CD4-positive, alpha-beta T cell treated with Interferon alpha-2 for 1 hour (primary cell): Measurements from ENCODE around the gene KRTAP5-3.
A peak's percentile ranks its signal among the peaks of the same experiment; 100 is the strongest.
"Not testable (repeated sequence)": the region's sequence is repeated elsewhere in the genome, so short reads cannot be mapped to it uniquely, and the experiment has no call there.

Source experiments
- DNase-seq, 2 donors: peaks; one replicate each; pipeline ENCODE4 v3.0.0-alpha.2; 2020 to 2022

Gene KRTAP5-3

GRCh38 chr11:1608363-1608762, at the start of gene KRTAP5-3:
KRTAP5-3 (minus strand) TSS chr11:1608463; CDS start chr11:1608385, 78 bp downstream.
- DNase-seq, result no peak

GRCh38 chr11:1656670-1657069, 48.4 kb upstream of the KRTAP5-3 start:
- DNase-seq, result no peak

- no peak for DNase-seq
Measured at GRCh38 chr11:1656061-1656441, 47.8 kb upstream of the KRTAP5-3 start.

GRCh38 chr11:1655168-1656060, 47.2 kb upstream of the KRTAP5-3 start:
- DNase-seq, result no peak

GRCh38 chr11:1654388-1655167, 46.3 kb upstream of the KRTAP5-3 start:
- DNase-seq, result no peak

- no peak for DNase-seq
Measured at GRCh38 chr11:1653541-1654387, 45.5 kb upstream of the KRTAP5-3 start.

- peak; percentile 64 to 78 for DNase-seq
Measured at GRCh38 chr11:1652771-1653540, 44.7 kb upstream of the KRTAP5-3 start.

- no peak for DNase-seq
Measured at GRCh38 chr11:1652442-1652770, 44.1 kb upstream of the KRTAP5-3 start.

GRCh38 chr11:1652026-1652425, 43.8 kb upstream of the KRTAP5-3 start:
- DNase-seq, result no peak

GRCh38 chr11:1651411-1651980, 43.2 kb upstream of the KRTAP5-3 start:
- DNase-seq, result no peak

- DNase-seq, result no peak
Measured at GRCh38 chr11:1650918-1651262, 42.6 kb upstream of the KRTAP5-3 start.

- DNase-seq, result no peak
Measured at GRCh38 chr11:1650034-1650917, 42.0 kb upstream of the KRTAP5-3 start.

GRCh38 chr11:1648653-1649420, 40.6 kb upstream of the KRTAP5-3 start:
- no peak for DNase-seq

- DNase-seq, result no peak
Measured at GRCh38 chr11:1647901-1648652, 39.8 kb upstream of the KRTAP5-3 start.

GRCh38 chr11:1646540-1646939, 38.3 kb upstream of the KRTAP5-3 start:
- not testable (repeated sequence) for DNase-seq

GRCh38 chr11:1645357-1645821, 37.1 kb upstream of the KRTAP5-3 start:
- DNase-seq, result no peak

GRCh38 chr11:1644601-1645356, 36.5 kb upstream of the KRTAP5-3 start:
- DNase-seq, result no peak

GRCh38 chr11:1643146-1643690, 35.0 kb upstream of the KRTAP5-3 start:
- no peak for DNase-seq
